Endothelial cell of umbilical vein (primary cell): Measurements from ENCODE around the gene TIMELESS. TPM values are rescaled to one million over a fixed set of nuclear protein-coding genes. Genes with fewer than 3 reads are reported as not detected.

Source experiments
- BruUV-seq: library from RNA; stranded (reverse); fragments of 400-500 nt; replicated peaks from 2 replicates; lab custom pipeline; 2021; lab: Mats Ljungman, UMichigan
- CTCF ChIA-PET: fragments of 300-600, 350-600 bp; sonication (Branson Sonifier 250); formaldehyde crosslinking; loops from one replicate; lab custom pipeline; 2021; ENCODE audit warnings: antibody characterized with exemption, inconsistent platforms; lab: Charles Lee
- POLR2A ChIA-PET: fragments of 300-600, 350-600 bp; sonication (Branson Sonifier 250); formaldehyde crosslinking; loops from one replicate; lab custom pipeline; 2021; ENCODE audit warnings: antibody characterized with exemption, inconsistent platforms; lab: Charles Lee
- DNase-seq: peaks from one replicate; pipeline ENCODE4 v3.0.0-alpha.2; 2011; ENCODE audit warnings: low read depth, low spot score
- FAIRE-seq: peaks from 2 replicates; lab custom pipeline; 2011; peaks lifted over from hg19 to GRCh38; lab: Jason Lieb, UNC
- H2AFZ ChIP-seq: 2 replicates; pipeline ENCODE4 v1.6.0; 2012; ENCODE audit warnings: low read depth, low read length, control low read depth, inconsistent platforms
- H3K27ac ChIP-seq: 2 replicates; pipeline ENCODE4 v1.5.1; 2011; ENCODE audit warnings: low read depth, mild to moderate bottlenecking, control low read depth, low read length, moderate library complexity; ENCODE audit not compliant: insufficient read depth
- H3K27me3 ChIP-seq, 2 experiments: 2 replicates each; pipeline versions ENCODE4 v1.6.0 to v1.6.1; 2011; ENCODE audit warnings: low read length in 2 of 2, mixed read lengths in 1 of 2; ENCODE audit not compliant: control insufficient read depth in 2 of 2, insufficient read depth in 2 of 2
- H3K36me3 ChIP-seq, 2 experiments: 2 replicates in 1 of 2; 3 replicates in 1 of 2; pipeline ENCODE4 v1.5.1; 2011; ENCODE audit warnings: low read length in 2 of 2, mild to moderate bottlenecking in 1 of 2, moderate library complexity in 1 of 2; ENCODE audit not compliant: control insufficient read depth in 2 of 2, insufficient read depth in 2 of 2; ENCODE audit errors: extremely low read depth in 1 of 2
- H3K4me1 ChIP-seq: 3 replicates; pipeline ENCODE4 v1.5.1; 2011; ENCODE audit warnings: mild to moderate bottlenecking, low read length; ENCODE audit not compliant: control insufficient read depth, insufficient read depth; ENCODE audit errors: extremely low read depth
- H3K4me2 ChIP-seq: 2 replicates; pipeline ENCODE4 v1.6.1; 2011; ENCODE audit warnings: low read length, control low read depth, mixed read lengths; ENCODE audit not compliant: insufficient read depth
- H3K4me3 ChIP-seq, 3 experiments: fragments of 200-600 bp in 1 of 3; sonication (generic), shearing (Covaris generic) in 1 of 3; replicated peaks in 1 of 3; 2 replicates each; pipeline ENCODE4 v1.5.1; 2011 to 2016; ENCODE audit warnings: control low read depth in 3 of 3, low read length in 3 of 3, mild to moderate bottlenecking in 2 of 3, inconsistent platforms in 1 of 3, low read depth in 1 of 3, moderate library complexity in 1 of 3; ENCODE audit not compliant: insufficient read depth in 1 of 3
- H3K79me2 ChIP-seq: 2 replicates; pipeline ENCODE4 v1.6.0; 2012; ENCODE audit warnings: low read length, inconsistent platforms; ENCODE audit not compliant: control insufficient read depth, insufficient read depth
- H3K9ac ChIP-seq: replicated peaks from 2 replicates; pipeline ENCODE3; 2011; ENCODE audit warnings: low read length, control low read depth; ENCODE audit not compliant: insufficient read depth; ENCODE audit errors: extremely low read depth
- H3K9me1 ChIP-seq: replicated peaks from 3 replicates; pipeline ENCODE4 v1.6.0; 2011; ENCODE audit warnings: mild to moderate bottlenecking, low read length; ENCODE audit not compliant: control insufficient read depth, insufficient read depth; ENCODE audit errors: extremely low read depth
- H3K9me3 ChIP-seq: replicated peaks from 2 replicates; pipeline ENCODE4 v1.5.1; 2012; ENCODE audit warnings: low read length, inconsistent platforms; ENCODE audit not compliant: control insufficient read depth, insufficient read depth
- H4K20me1 ChIP-seq: replicated peaks from 2 replicates; pipeline ENCODE3; 2011; ENCODE audit warnings: mild to moderate bottlenecking, low read length; ENCODE audit not compliant: control insufficient read depth, insufficient read depth; ENCODE audit errors: extremely low read depth
- CTCF ChIP-seq, 2 donors: IDR thresholded peaks; 1 replicate in 1 of 2; 2 replicates in 1 of 2; pipeline ENCODE4 v1.5.1; 2011; ENCODE audit warnings: low read length in 2 of 2, mild to moderate bottlenecking in 2 of 2, moderate library complexity in 2 of 2, control low read depth in 1 of 2, inconsistent platforms in 1 of 2, low read depth in 1 of 2; ENCODE audit not compliant: insufficient read depth in 1 of 2; ENCODE audit errors: extremely low read depth in 1 of 2
- EZH2 ChIP-seq: IDR thresholded peaks from 2 replicates; pipeline ENCODE4 v1.6.1; 2012; ENCODE audit warnings: borderline replicate concordance, low read depth, mild to moderate bottlenecking, moderate library complexity, low read length, inconsistent platforms; ENCODE audit not compliant: severe bottlenecking
- FOS ChIP-seq: IDR thresholded peaks from 2 replicates; pipeline ENCODE4 v1.6.1; 2011; ENCODE audit warnings: mild to moderate bottlenecking, low read length, moderate library complexity, borderline replicate concordance; ENCODE audit not compliant: insufficient read depth
- GATA2 ChIP-seq: IDR thresholded peaks from 2 replicates; pipeline ENCODE4 v1.7.0; 2011; ENCODE audit warnings: low read depth, mild to moderate bottlenecking, moderate library complexity, mixed read lengths, low read length; ENCODE audit not compliant: insufficient read length, insufficient read depth
- JUN ChIP-seq: IDR thresholded peaks from 2 replicates; pipeline ENCODE4 v1.6.1; 2011; ENCODE audit warnings: borderline replicate concordance, low read depth; ENCODE audit not compliant: insufficient read length, insufficient read depth
- MAX ChIP-seq: IDR thresholded peaks from 2 replicates; pipeline ENCODE4 v1.6.1; 2011; ENCODE audit not compliant: insufficient read depth, insufficient read length
- MYC ChIP-seq: IDR thresholded peaks from one replicate; pipeline ENCODE4 v1.6.1; 2011; ENCODE audit warnings: mild to moderate bottlenecking, low read depth, low read length
- POLR2A ChIP-seq: IDR thresholded peaks from 2 replicates; pipeline ENCODE4 v1.6.1; 2012; ENCODE audit warnings: low read depth, mild to moderate bottlenecking, control low read depth, low read length
- POLR2AphosphoS5 ChIP-seq: IDR thresholded peaks from 2 replicates; pipeline ENCODE4 v1.6.1; 2012; ENCODE audit warnings: low read depth, mild to moderate bottlenecking, control low read depth, low read length, moderate library complexity; ENCODE audit not compliant: insufficient read depth
- dilution Hi-C: fragments of 300-500 bp; cut with MboI; formaldehyde crosslinking; loops from one replicate; pipeline ENCODE4 v1.15.0; 2019; ENCODE audit warnings: low sequenced_read_pairs; ENCODE audit not compliant: extremely low pct_ligation_motif_present
- intact Hi-C: fragments of 100-400 bp; cut with micrococcal nuclease; formaldehyde crosslinking; loops from one replicate; pipeline ENCODE4 v1.10.0; 2022
- polyA plus RNA-seq, 4 experiments: library from polyadenylated mRNA; depleted of rRNA in 3 of 4; stranded (reverse) in 3 of 4; unstranded in 1 of 4; fragments of >200 nt; gene quantifications; 2 replicates each; pipeline versions ENCODE4 v1.2.1 to v1.2.3, GENCODE V29; 2011 to 2012; ENCODE audit warnings: missing spikeins in 1 of 4
- total RNA-seq: library from RNA; stranded (reverse); gene quantifications from 2 replicates; pipeline ENCODE4 v1.2.3, GENCODE V29; 2021

The TIMELESS gene
- total and polyA plus RNA-seq, 2 donors (not counting 3 experiments of a cell fraction or from before 2014, with no cell fraction given) = 6.1 to 28.2 TPM

GRCh38 chr12:56414401-56414800 lies 34.8 kb downstream of the TIMELESS start:
- no peak for TF ChIP-seq FOS
- TF ChIP-seq EZH2 = no peak
- TF ChIP-seq MYC = no peak
- no peak for TF ChIP-seq CTCF (IDR thresholded peaks at IDR 0.05; ENCODE audit: extremely low read depth in 1 of 2, insufficient read depth in 1 of 2, low read depth in 1 of 2, low read length in 2 of 2)
- no peak for TF ChIP-seq GATA2
- no peak for TF ChIP-seq MAX
- TF ChIP-seq POLR2AphosphoS5 = no peak
- TF ChIP-seq JUN = no peak
- TF ChIP-seq POLR2A = no peak
- Histone ChIP-seq H3K36me3 (peaks cover 3 to 6% of the 10 kb centered on the region in 2 experiments), H3K27ac (no peak overlapping the region), H3K27me3 (no peaks in the 10 kb centered on the region), H3K4me2 (no peak overlapping the region), H3K9me3 (no peaks in the 10 kb centered on the region), H3K9ac (no peak overlapping the region), H3K9me1 (no peaks in the 10 kb centered on the region), H2AFZ (no peak overlapping the region), H4K20me1 (no peaks in the 10 kb centered on the region), H3K79me2 (no peaks in the 10 kb centered on the region), H3K4me1 (no peaks in the 10 kb centered on the region), H3K4me3 (no peak overlapping the region)
- dilution Hi-C loops (no loop called here), intact Hi-C loops (no loop called here)
- no TSS peak for BruUV-seq
- CTCF ChIA-PET = no interaction called here
- POLR2A ChIA-PET = interaction anchor here (0.5 kb wide), 1 partner anchor 127 kb away, joined by 4 read pairs; no protein-coding TSS in a partner anchor
- DNase-seq (no peak), FAIRE-seq (no peak)
